HG02970 (cell line): ENCODE results near the gene ZNRF2.

ENCODE experiments used
- ATAC-seq: cut with Tn5 transposase; IDR thresholded peaks from one replicate; pipeline ENCODE4 v1.9.1; 2021; ENCODE audit warnings: mild to moderate bottlenecking, moderate library complexity, moderate number of reproducible peaks; ENCODE audit not compliant: unreplicated experiment, low FRiP score

The ZNRF2 gene

GRCh38 chr7:30284298-30285066 is at the start of gene ZNRF2:
Gene ZNRF2, plus strand, starts transcription at chr7:30284597. Its CDS starts 761 bp downstream, at chr7:30285358.
- ATAC-seq, result peak; percentile 81

- ATAC-seq, result no peak
These were observed 47.1 kb upstream of the ZNRF2 start for GRCh38 chr7:30237271-30237695.

- no peak for ATAC-seq
These were observed 45.5 kb upstream of the ZNRF2 start for GRCh38 chr7:30238721-30239441.

GRCh38 chr7:30240106-30240800 is 44.1 kb upstream of the ZNRF2 start:
- ATAC-seq, result no peak

- no peak for ATAC-seq
These were observed 42.6 kb upstream of the ZNRF2 start for GRCh38 chr7:30241767-30242166.

DNA sequence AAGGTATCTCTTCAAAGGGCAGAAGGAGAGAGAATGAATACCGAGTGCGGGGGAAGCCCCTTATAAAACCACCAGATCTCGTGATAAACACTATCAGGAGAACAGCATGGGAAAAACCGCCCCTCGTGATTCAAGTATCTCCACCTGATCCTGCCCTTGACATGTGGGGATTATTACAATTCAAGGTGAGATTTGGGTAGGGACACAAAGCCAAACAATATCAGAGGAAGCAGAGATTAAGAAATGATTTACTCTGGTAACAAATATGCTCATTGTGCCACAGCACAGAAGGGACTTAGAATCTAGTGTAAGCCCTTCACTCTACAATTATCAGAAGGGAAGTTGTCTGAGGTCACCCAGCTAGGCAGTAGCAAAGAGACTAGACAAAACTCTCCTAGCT is 40.1 kb upstream of the ZNRF2 start:
- ATAC-seq, result no peak

- ATAC-seq, result no peak
These were observed 38.5 kb upstream of the ZNRF2 start for GRCh38 chr7:30245913-30246312.

- no peak for ATAC-seq
These were observed 38.0 kb upstream of the ZNRF2 start for GRCh38 chr7:30246392-30246791.

DNA sequence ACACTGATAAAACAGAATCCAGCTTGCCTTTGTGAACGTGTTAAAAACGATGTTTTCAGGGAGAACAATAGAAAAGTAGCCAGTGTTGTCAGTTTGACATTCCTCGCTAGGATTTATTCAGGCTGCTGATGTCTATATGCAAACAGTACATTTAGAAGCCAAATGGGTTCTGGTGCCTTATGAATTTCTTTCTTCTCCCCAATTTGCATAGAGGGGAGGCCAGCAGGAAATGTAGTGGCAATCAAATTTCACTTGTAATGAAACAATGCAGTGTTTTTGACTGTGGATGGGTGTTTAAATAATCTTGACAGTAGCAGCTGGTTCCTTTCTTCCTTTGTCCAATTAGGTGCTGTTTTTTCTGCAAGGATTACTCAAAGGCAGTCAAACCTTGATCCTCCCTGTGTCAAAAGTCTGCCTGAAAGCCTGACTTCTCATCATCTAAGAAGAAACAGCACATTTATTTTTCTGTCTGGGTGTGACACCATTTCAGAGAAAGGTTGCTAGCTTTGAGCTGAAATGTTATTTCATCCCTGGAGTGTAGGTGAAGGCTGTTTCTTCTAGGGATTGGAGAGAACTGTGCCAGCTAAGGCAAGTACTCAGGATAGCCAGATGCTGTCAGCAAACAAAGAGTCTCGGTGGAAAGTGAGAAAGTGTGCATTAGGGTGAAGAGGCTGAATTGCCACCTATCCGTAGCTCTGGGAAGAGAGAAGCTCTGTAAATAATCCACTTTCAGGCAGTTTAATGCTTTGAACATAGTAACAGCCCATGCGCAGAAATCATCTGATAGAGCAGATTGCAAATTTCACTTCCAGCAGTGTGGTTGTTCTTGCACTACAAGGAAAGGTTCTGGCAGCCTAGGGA is 36.6 kb upstream of the ZNRF2 start:
- no peak for ATAC-seq

DNA sequence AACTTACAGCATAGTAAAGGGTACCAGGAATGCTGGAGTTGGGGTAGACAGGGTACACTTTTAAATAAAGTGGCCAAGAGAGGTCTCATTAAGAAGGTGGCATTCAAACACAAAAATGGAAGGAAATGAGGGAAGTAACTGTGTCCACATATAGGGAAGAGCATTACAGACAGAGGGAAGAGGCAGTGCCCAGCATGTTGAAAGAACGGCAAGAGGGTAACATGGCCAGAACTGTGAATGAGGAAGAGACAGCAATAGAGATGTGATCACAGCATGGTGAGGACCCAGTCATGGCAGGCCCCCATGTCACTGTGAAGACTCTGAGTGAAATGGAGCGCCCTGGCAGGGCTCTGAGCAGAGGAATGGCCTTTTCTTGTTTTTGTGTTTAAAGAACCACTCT is 35.1 kb upstream of the ZNRF2 start:
- ATAC-seq, result no peak

- ATAC-seq, result no peak
These were observed 34.2 kb upstream of the ZNRF2 start for GRCh38 chr7:30249986-30250774.

DNA sequence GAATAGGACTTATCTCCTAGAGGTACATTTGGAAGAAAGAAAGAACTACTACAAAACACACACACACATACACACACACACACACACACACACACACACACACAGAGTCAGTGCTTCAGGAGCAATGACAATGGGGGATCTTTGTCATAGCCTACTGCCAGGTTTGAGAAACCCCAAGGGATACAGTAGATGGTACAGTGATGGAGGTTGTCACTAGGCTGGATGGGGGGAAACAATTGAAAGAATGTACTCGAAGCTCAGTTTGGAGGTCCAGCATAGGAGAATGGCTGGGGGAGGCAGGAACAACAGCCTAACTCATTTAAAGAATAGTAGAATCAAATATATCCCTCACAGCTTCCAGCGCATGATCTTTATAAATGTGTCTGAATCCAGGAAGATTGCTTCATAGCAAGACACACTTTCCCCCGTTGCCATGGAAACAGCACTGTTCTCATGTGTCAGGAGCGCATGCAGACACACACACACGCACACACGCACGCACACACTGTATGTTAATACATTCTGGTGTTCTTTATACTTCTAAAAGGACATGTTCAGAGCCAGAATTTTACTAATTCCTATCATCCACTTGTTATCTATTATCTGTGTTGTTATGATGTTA is 32.6 kb upstream of the ZNRF2 start:
- ATAC-seq, result no peak

GRCh38 chr7:30252885-30253795 is 31.3 kb upstream of the ZNRF2 start:
- ATAC-seq, result no peak

GRCh38 chr7:30253796-30254165 is 30.6 kb upstream of the ZNRF2 start:
- no peak for ATAC-seq

GRCh38 chr7:30254248-30254647 is 30.1 kb upstream of the ZNRF2 start:
- ATAC-seq, result no peak

- no peak for ATAC-seq
These were observed 29.7 kb upstream of the ZNRF2 start for GRCh38 chr7:30254717-30255063.

- no peak for ATAC-seq
These were observed 29.2 kb upstream of the ZNRF2 start for GRCh38 chr7:30255064-30255769.
